B cell (primary cell): ENCODE measurements around the gene MMP15. TPM values are rescaled to one million over a fixed set of nuclear protein-coding genes. Genes with fewer than 3 reads are reported as not detected.

Source experiments
- ATAC-seq: fragments of 200-7000 bp; cut with Tn5 transposase; one replicate; pipeline ENCODE4 v1.10.0; 2021; ENCODE audit warnings: low read depth, mild to moderate bottlenecking, moderate number of reproducible peaks, moderate library complexity
- CTCF ChIA-PET: fragments of 350-600 bp; sonication (Branson Sonifier 250); formaldehyde crosslinking; loops from one replicate; lab custom pipeline; 2021; ENCODE audit warnings: antibody characterized with exemption, inconsistent platforms; lab: Charles Lee
- POLR2A ChIA-PET: fragments of 350-600 bp; sonication (Branson Sonifier 250); formaldehyde crosslinking; loops from one replicate; lab custom pipeline; 2021; ENCODE audit warnings: antibody characterized with exemption; lab: Charles Lee
- DNase-seq: peaks from one replicate; pipeline ENCODE4 v3.0.0; 2013
- H2AFZ ChIP-seq: 2 replicates; pipeline ENCODE4 v1.6.1; 2012; ENCODE audit warnings: mild to moderate bottlenecking, low read depth, low read length; ENCODE audit not compliant: insufficient read depth, poor library complexity, severe bottlenecking
- H3K27ac ChIP-seq, 2 donors: 1 replicate in 1 of 2; 2 replicates in 1 of 2; pipeline ENCODE4 v1.5.1; 2012 to 2013; ENCODE audit warnings: low read length in 2 of 2, mild to moderate bottlenecking in 2 of 2, moderate library complexity in 1 of 2
- H3K27me3 ChIP-seq, 4 experiments: fragments of 200-600 bp in 1 of 4; sonication (generic) in 1 of 4; replicated peaks in 1 of 4; 1 replicate in 2 of 4; 2 replicates in 2 of 4; pipeline versions ENCODE4 v1.6.1 to v1.7.0; 2013 to 2016; ENCODE audit warnings: low read length in 3 of 4, mild to moderate bottlenecking in 2 of 4, mixed read lengths in 1 of 4, moderate library complexity in 1 of 4; ENCODE audit not compliant: insufficient read depth in 4 of 4, control insufficient read depth in 3 of 4; ENCODE audit errors: control extremely low read depth in 1 of 4
- H3K36me3 ChIP-seq, 2 experiments: replicated peaks in 1 of 2; 1 replicate in 1 of 2; 2 replicates in 1 of 2; pipeline versions ENCODE4 v1.6.1 to v1.7.1; 2013; ENCODE audit warnings: low read length in 1 of 2; ENCODE audit not compliant: insufficient read depth in 2 of 2, control insufficient read depth in 1 of 2; ENCODE audit errors: control extremely low read depth in 1 of 2, extremely low read depth in 1 of 2
- H3K4me1 ChIP-seq, 2 donors: fragments of 200-600 bp in 1 of 2; sonication (generic) in 1 of 2; 1 replicate in 1 of 2; 2 replicates in 1 of 2; pipeline versions ENCODE4 v1.5.1 to v1.6.1; 2013 to 2017; ENCODE audit warnings: low read length in 2 of 2; ENCODE audit not compliant: control insufficient read depth in 2 of 2, insufficient read depth in 2 of 2
- H3K4me2 ChIP-seq: replicated peaks from 2 replicates; pipeline ENCODE3; 2012; ENCODE audit warnings: mild to moderate bottlenecking, low read depth, low read length; ENCODE audit not compliant: poor library complexity, severe bottlenecking
- H3K4me3 ChIP-seq, 5 experiments: fragments of 200-600 bp in 1 of 5; sonication (generic) in 1 of 5; 1 replicate in 3 of 5; 2 replicates in 2 of 5; pipeline versions ENCODE4 v1.5.1 to v1.7.0; 2011 to 2016; ENCODE audit warnings: low read length in 4 of 5, mild to moderate bottlenecking in 4 of 5, low read depth in 2 of 5, control low read depth in 1 of 5, moderate library complexity in 1 of 5; ENCODE audit not compliant: insufficient read depth in 1 of 5; ENCODE audit errors: control extremely low read depth in 1 of 5, extremely low read depth in 1 of 5
- H3K79me2 ChIP-seq: fragments of 200-600 bp; sonication (generic); one replicate; pipeline ENCODE4 v1.6.0; 2016; ENCODE audit warnings: low read length; ENCODE audit not compliant: control insufficient read depth, insufficient read depth
- H3K9ac ChIP-seq: fragments of 200-600 bp; sonication (generic); 2 replicates; pipeline ENCODE4 v1.6.1; 2017; ENCODE audit warnings: mild to moderate bottlenecking, low read length, moderate library complexity
- H3K9me3 ChIP-seq, 3 donors: one replicate each; pipeline versions ENCODE4 v1.6.1 to v1.7.1; 2013; ENCODE audit warnings: low read length in 2 of 3; ENCODE audit not compliant: control insufficient read depth in 2 of 3, insufficient read depth in 1 of 3; ENCODE audit errors: control extremely low read depth in 1 of 3
- H4K20me1 ChIP-seq: 2 replicates; pipeline ENCODE4 v1.6.0; 2012; ENCODE audit warnings: mild to moderate bottlenecking, low read length; ENCODE audit not compliant: insufficient read depth, control insufficient read depth, poor library complexity, severe bottlenecking
- H3K27ac Mint-ChIP-seq: one replicate; pipeline ENCODE4 v1.8.0; 2021; ENCODE audit warnings: mixed read lengths
- H3K27me3 Mint-ChIP-seq: one replicate; pipeline ENCODE4 v1.8.0; 2021; ENCODE audit warnings: mixed read lengths
- H3K4me1 Mint-ChIP-seq: one replicate; pipeline ENCODE4 v1.8.0; 2021; ENCODE audit warnings: mixed read lengths
- H3K4me3 Mint-ChIP-seq: one replicate; pipeline ENCODE4 v1.8.0; 2021; ENCODE audit warnings: mixed read lengths
- H3K9me3 Mint-ChIP-seq: one replicate; pipeline ENCODE4 v1.8.0; 2022; ENCODE audit warnings: mixed read lengths; ENCODE audit not compliant: insufficient read depth
- CTCF ChIP-seq: fragments of 200-600 bp; IDR thresholded peaks from one replicate; pipeline ENCODE4 v1.8.0; 2022; ENCODE audit warnings: antibody characterized with exemption, mild to moderate bottlenecking
- EZH2 ChIP-seq: IDR thresholded peaks from 2 replicates; pipeline ENCODE4 v1.6.1; 2012; ENCODE audit warnings: borderline replicate concordance, low read depth, mild to moderate bottlenecking, moderate library complexity, low read length; ENCODE audit not compliant: insufficient read depth, poor library complexity, severe bottlenecking
- WGBS: methylation state at CpG from one replicate; pipeline ENCODE4 v1.1.5; 2013; ENCODE audit warnings: missing lambda C conversion rate; ENCODE audit not compliant: insufficient coverage; 5-methylcytosine and 5-hydroxymethylcytosine counted together
- intact Hi-C: fragments of 100-400 bp; cut with micrococcal nuclease; formaldehyde crosslinking; loops from one replicate; pipeline ENCODE4 v1.10.0; 2022
- polyA plus RNA-seq: library from polyadenylated mRNA; depleted of rRNA; stranded (reverse); fragments of >200 nt; gene quantifications from 2 replicates; pipeline ENCODE4 v1.2.3, GENCODE V29; 2012
- total RNA-seq, 2 donors: library from RNA; stranded (reverse); fragments of 120-200 nt in 1 of 2; gene quantifications; 1 replicate in 1 of 2; 2 replicates in 1 of 2; pipeline versions ENCODE4 v1.2.3 to v1.2.4, GENCODE V29; 2013 to 2022

Gene MMP15
- total and polyA plus RNA-seq, 2 donors (not counting 1 experiment from before 2014, with no cell fraction given), result not detected

GRCh38 chr16:58021661-58022551 is 3.6 kb upstream of the MMP15 start:
- Histone ChIP-seq H3K27me3 (peaks cover 0 to 21% (median 7%) of the 10 kb centered on the region in 4 experiments), H3K79me2 (no peaks in the 10 kb centered on the region), H3K9me3 (no peaks in the 10 kb centered on the region), H3K36me3 (peaks cover 0 to 8% of the 10 kb centered on the region in 2 experiments), H2AFZ (no peak overlapping the region), H3K4me2 (no peak overlapping the region), H3K27ac (no peak overlapping the region), H4K20me1 (no peaks in the 10 kb centered on the region), H3K9ac (no peak overlapping the region), H3K4me3 (no peak overlapping the region), H3K4me1 (peaks cover 20% of the 10 kb centered on the region in 2 donors)
- DNase-seq (no peak), ATAC-seq (no peak)
- CTCF ChIA-PET, result interaction anchor here (0.5 to 1.0 kb wide), 2 partner anchors 14 to 285 kb away, joined by 3 to 4 read pairs; no protein-coding TSS in a partner anchor
- H3K4me1 Mint-ChIP-seq, result peaks cover 9% of the 10 kb centered on the region
- no peak overlapping the region for H3K27ac Mint-ChIP-seq
- TF ChIP-seq EZH2, result no peak
- no peak for TF ChIP-seq CTCF
- 96% methylated on average over 7 of the region's 8 CpGs for WGBS
- no peaks in the 10 kb centered on the region for H3K9me3 Mint-ChIP-seq
- intact Hi-C loops, result loop anchor here (2.0 to 10.0 kb wide), 2 partner anchors 17 to 463 kb away; no protein-coding TSS in a partner anchor
- no peak overlapping the region for H3K4me3 Mint-ChIP-seq
- H3K27me3 Mint-ChIP-seq, result peaks cover 6% of the 10 kb centered on the region
- POLR2A ChIA-PET, result no interaction called here
